H1 (cell line): ENCODE measurements around the gene GNAT1. TPM values are rescaled to one million over a fixed set of nuclear protein-coding genes. Genes with fewer than 3 reads are reported as not detected.
A peak's percentile ranks its signal among the peaks of the same experiment; 100 is the strongest.
"Not testable (repeated sequence)": the region's sequence is repeated elsewhere in the genome, so short reads cannot be mapped to it uniquely, and the experiment has no call there.

Experiments used
- CTCF ChIA-PET: fragments of 300-600 bp; sonication (Branson Sonifier 250); formaldehyde crosslinking; loops from one replicate; lab custom pipeline; 2021; ENCODE audit not compliant: partially characterized antibody; lab: Charles Lee
- POLR2A ChIA-PET: fragments of 300-600 bp; sonication (Branson Sonifier 250); formaldehyde crosslinking; loops from one replicate; lab custom pipeline; 2021; ENCODE audit warnings: inconsistent platforms; ENCODE audit not compliant: partially characterized antibody; lab: Charles Lee
- DNase-seq, 2 experiments: peaks; one replicate each; pipeline versions ENCODE4 v3.0.0 to v3.0.0-alpha.2; 2010 to 2022; ENCODE audit warnings: low spot score in 2 of 2, low read depth in 1 of 2, mixed read lengths in 1 of 2
- FAIRE-seq: peaks from 2 replicates; lab custom pipeline; 2011; peaks lifted over from hg19 to GRCh38; lab: Jason Lieb, UNC
- H2AFZ ChIP-seq: 2 replicates; pipeline ENCODE4 v1.8.1; 2012; ENCODE audit warnings: low read length, inconsistent platforms
- H2AK5ac ChIP-seq: 2 replicates; pipeline ENCODE4 v1.6.1; 2013; ENCODE audit warnings: low read depth, low read length
- H2BK120ac ChIP-seq: replicated peaks from 2 replicates; pipeline ENCODE3; 2013; ENCODE audit warnings: low read depth, low read length, inconsistent platforms
- H2BK12ac ChIP-seq: 2 replicates; pipeline ENCODE4 v1.6.1; 2013; ENCODE audit warnings: low read depth, low read length
- H2BK15ac ChIP-seq: 2 replicates; pipeline ENCODE4 v1.6.1; 2013; ENCODE audit warnings: low read length
- H2BK20ac ChIP-seq: 2 replicates; pipeline ENCODE4 v1.6.1; 2013; ENCODE audit warnings: low read length
- H2BK5ac ChIP-seq: 2 replicates; pipeline ENCODE4 v1.6.1; 2013; ENCODE audit warnings: low read depth, low read length
- H3K14ac ChIP-seq: 2 replicates; pipeline ENCODE4 v1.6.1; 2013; ENCODE audit warnings: inconsistent platforms; ENCODE audit not compliant: insufficient read length
- H3K18ac ChIP-seq: 2 replicates; pipeline ENCODE4 v1.6.1; 2013; ENCODE audit warnings: low read length; ENCODE audit errors: extremely low read depth
- H3K23ac ChIP-seq: 2 replicates; pipeline ENCODE4 v1.6.1; 2013; ENCODE audit warnings: inconsistent platforms; ENCODE audit not compliant: insufficient read length
- H3K23me2 ChIP-seq: 2 replicates; pipeline ENCODE4 v1.6.1; 2013; ENCODE audit warnings: low read depth, low read length
- H3K27ac ChIP-seq: 2 replicates; pipeline ENCODE4 v1.6.1; 2011; ENCODE audit warnings: low read depth, low read length, inconsistent platforms
- H3K27me3 ChIP-seq, 4 experiments: replicated peaks in 1 of 4; 1 replicate in 1 of 4; 2 replicates in 3 of 4; pipeline versions ENCODE4 v1.6.1 to v1.8.1; 2011 to 2013; ENCODE audit warnings: low read length in 3 of 4, mild to moderate bottlenecking in 3 of 4, inconsistent platforms in 2 of 4, mixed read lengths in 2 of 4, moderate library complexity in 1 of 4; ENCODE audit not compliant: control insufficient read depth in 3 of 4, insufficient read depth in 3 of 4; ENCODE audit errors: extremely low read depth in 1 of 4
- H3K36me3 ChIP-seq, 4 experiments: 2 replicates each; pipeline versions ENCODE4 v1.6.1 to v1.8.1; 2011 to 2013; ENCODE audit warnings: mild to moderate bottlenecking in 4 of 4, low read length in 3 of 4, moderate library complexity in 2 of 4, control low read depth in 1 of 4, inconsistent platforms in 1 of 4; ENCODE audit not compliant: insufficient read depth in 4 of 4, control insufficient read depth in 2 of 4
- H3K4ac ChIP-seq: replicated peaks from 2 replicates; pipeline ENCODE3; 2013; ENCODE audit warnings: low read length, low read depth, mixed read lengths, inconsistent platforms; ENCODE audit not compliant: insufficient read length
- H3K4me1 ChIP-seq, 4 experiments: replicated peaks in 1 of 4; 1 replicate in 1 of 4; 2 replicates in 3 of 4; pipeline versions ENCODE4 v1.6.1 to v1.8.1; 2011 to 2013; ENCODE audit warnings: low read length in 3 of 4, inconsistent platforms in 2 of 4, mixed read lengths in 1 of 4; ENCODE audit not compliant: insufficient read depth in 4 of 4, control insufficient read depth in 3 of 4
- H3K4me2 ChIP-seq, 2 experiments: 2 replicates each; pipeline versions ENCODE4 v1.6.1 to v1.8.1; 2011 to 2013; ENCODE audit warnings: low read depth in 2 of 2, low read length in 2 of 2, control low read depth in 1 of 2, inconsistent platforms in 1 of 2, mild to moderate bottlenecking in 1 of 2; ENCODE audit not compliant: insufficient read depth in 1 of 2
- H3K4me3 ChIP-seq, 4 experiments: fragments of 200-600, 300-600 bp in 1 of 4; sonication (generic), shearing (Covaris generic), sonication (Bioruptor Twin) in 1 of 4; 2 replicates each; pipeline versions ENCODE4 v1.5.1 to v1.8.1; 2011 to 2016; ENCODE audit warnings: low read length in 4 of 4, low read depth in 3 of 4, control low read depth in 2 of 4, inconsistent platforms in 2 of 4, mild to moderate bottlenecking in 2 of 4, mixed read lengths in 1 of 4, moderate library complexity in 1 of 4; ENCODE audit not compliant: insufficient read depth in 2 of 4; ENCODE audit errors: extremely low read depth in 1 of 4
- H3K56ac ChIP-seq: replicated peaks from 2 replicates; pipeline ENCODE3; 2013; ENCODE audit warnings: low read depth, mild to moderate bottlenecking, mixed read lengths, low read length, inconsistent platforms; ENCODE audit not compliant: insufficient read length
- H3K79me1 ChIP-seq: 2 replicates; pipeline ENCODE4 v1.6.1; 2013; ENCODE audit warnings: low read depth, low read length, control low read depth
- H3K79me2 ChIP-seq, 2 experiments: 2 replicates each; pipeline versions ENCODE4 v1.6.1 to v1.8.1; 2012 to 2013; ENCODE audit warnings: low read length in 2 of 2, mild to moderate bottlenecking in 2 of 2, inconsistent platforms in 1 of 2; ENCODE audit not compliant: insufficient read depth in 2 of 2, control insufficient read depth in 1 of 2
- H3K9ac ChIP-seq, 4 experiments: replicated peaks in 1 of 4; 1 replicate in 1 of 4; 2 replicates in 3 of 4; pipeline versions ENCODE4 v1.6.1 to v1.8.1; 2011 to 2013; ENCODE audit warnings: low read depth in 3 of 4, low read length in 3 of 4, control low read depth in 2 of 4, mild to moderate bottlenecking in 2 of 4, moderate library complexity in 2 of 4, inconsistent platforms in 1 of 4; ENCODE audit errors: extremely low read depth in 1 of 4
- H3K9me3 ChIP-seq, 2 experiments: 2 replicates each; pipeline versions ENCODE4 v1.6.1 to v1.8.1; 2012 to 2013; ENCODE audit warnings: mild to moderate bottlenecking in 2 of 2, moderate library complexity in 2 of 2, control low read depth in 1 of 2, inconsistent platforms in 1 of 2, low read depth in 1 of 2, low read length in 1 of 2, mixed read lengths in 1 of 2; ENCODE audit not compliant: insufficient read depth in 2 of 2
- H4K20me1 ChIP-seq, 2 experiments: replicated peaks in 1 of 2; 2 replicates each; pipeline versions ENCODE3 to v1.8.1; 2011 to 2013; ENCODE audit warnings: inconsistent platforms in 2 of 2, low read length in 2 of 2, mild to moderate bottlenecking in 1 of 2; ENCODE audit not compliant: insufficient read depth in 2 of 2, control insufficient read depth in 1 of 2
- H4K5ac ChIP-seq: 2 replicates; pipeline ENCODE4 v1.6.1; 2013; ENCODE audit warnings: low read length, low read depth, mixed read lengths, inconsistent platforms; ENCODE audit not compliant: insufficient read length
- H4K8ac ChIP-seq: 2 replicates; pipeline ENCODE4 v1.8.0; 2013; ENCODE audit warnings: mild to moderate bottlenecking, moderate library complexity, low read length, inconsistent platforms; ENCODE audit not compliant: insufficient read depth; ENCODE audit errors: extremely low read depth
- H4K91ac ChIP-seq: replicated peaks from 2 replicates; pipeline ENCODE3; 2013; ENCODE audit warnings: low read length, mixed read lengths, inconsistent platforms; ENCODE audit not compliant: insufficient read length
- whole genome bisulfite sequencing, 2 experiments: shearing (Covaris generic) in 1 of 2; methylation state at CpG; one replicate each; pipeline versions ENCODE4 v1.1.6 to v1.1.7; 2013 to 2015; ENCODE audit warnings: low lambda C conversion rate in 2 of 2, mixed read lengths in 2 of 2, inconsistent platforms in 1 of 2, low coverage in 1 of 2, missing lambda C conversion rate in 1 of 2; ENCODE audit not compliant: insufficient replicate concordance in 2 of 2, insufficient coverage in 1 of 2, insufficient read length in 1 of 2; ENCODE audit errors: extremely low coverage in 1 of 2, missing lambda C conversion rate in 1 of 2; 5-methylcytosine and 5-hydroxymethylcytosine counted together
- polyA plus RNA-seq, 7 experiments: library from polyadenylated mRNA; depleted of rRNA in 3 of 7; stranded (reverse) in 5 of 7; unstranded in 2 of 7; fragments of >200 nt in 5 of 7; fragments of 200-250 nt in 2 of 7; gene quantifications; 1 replicate in 5 of 7; 2 replicates in 1 of 7; 4 replicates in 1 of 7; pipeline versions ENCODE4 v1.2.1 to v1.2.3, GENCODE V29; 2011 to 2013; ENCODE audit warnings: missing spikeins in 2 of 7, mixed read lengths in 2 of 7
- total RNA-seq: library from RNA; stranded (reverse); fragmentation: NEBNext Ultra II Directional; extraction: Animal tissue kit (Norgen Biotek cat#: 25700); gene quantifications from 2 replicates; pipeline ENCODE4 v1.2.1, GENCODE V29; 2021

Gene GNAT1
- total and polyA plus RNA-seq, 2 of the 8 experiments (the other 6 are each of a cell fraction or from before 2014, with no cell fraction given), result 0.08 TPM; not detected in 1

DNA sequence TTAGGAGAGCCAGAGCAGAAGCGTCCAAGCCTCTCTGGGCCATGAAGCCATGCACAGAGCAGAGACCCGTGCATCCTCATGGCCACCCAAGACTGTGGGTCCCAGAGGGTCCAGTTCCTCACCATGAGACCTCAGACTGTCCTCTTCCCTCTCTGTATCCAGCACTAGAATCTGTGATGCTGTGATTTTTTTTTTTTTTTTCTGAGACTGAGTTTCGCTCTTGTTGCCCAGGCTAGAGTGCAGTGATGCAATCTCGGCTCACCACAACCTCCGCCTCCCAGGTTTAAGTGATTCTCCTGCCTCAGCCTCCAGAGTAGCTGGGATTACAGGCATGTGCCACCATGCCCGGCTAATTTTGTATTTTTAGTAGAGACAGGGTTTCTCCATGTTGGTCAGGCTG is 53.4 kb downstream of the GNAT1 start:
- H3K4me3 ChIP-seq, H2BK120ac ChIP-seq, H3K4me2 ChIP-seq, H2AFZ ChIP-seq, H4K91ac ChIP-seq, H3K23me2 ChIP-seq, H3K23ac ChIP-seq, H3K9ac ChIP-seq, H4K5ac ChIP-seq, FAIRE-seq, H3K14ac ChIP-seq, H3K36me3 ChIP-seq, DNase-seq, H3K56ac ChIP-seq, H3K9me3 ChIP-seq, H3K27me3 ChIP-seq: not testable (repeated sequence)
- Histone ChIP-seq H4K8ac (peak overlapping the region; percentile 45), H3K27ac (0 out of 2 replicates have a peak overlapping the region, but pooled peaks have one; percentile 54), H2BK20ac (0 out of 2 replicates have a peak overlapping the region, but pooled peaks have one; percentile 18), H4K20me1 (peaks cover 15 to 36% of the 10 kb centered on the region in 2 experiments), H2BK15ac (peak overlapping the region; percentile 97; the same call in 1 of the 2 replicates), H3K4me1 (peaks cover 5 to 57% (median 49%) of the 10 kb centered on the region in 4 experiments), H3K4ac (peak overlapping the region; percentile 70), H2AK5ac (0 out of 2 replicates have a peak overlapping the region, but pooled peaks have one; percentile 85), H2BK12ac (peak overlapping the region; percentile 90; the same call in 1 of the 2 replicates), H3K18ac (peak overlapping the region; percentile 9; the same call in 1 of the 2 replicates), H3K79me1 (peaks cover 28% of the 10 kb centered on the region), H3K79me2 (peaks cover 26 to 91% of the 10 kb centered on the region in 2 experiments), H2BK5ac (peak overlapping the region; percentile 88)
- ChIA-PET POLR2A (interaction anchor here (0.7 to 3.4 kb wide), 4 partner anchors 15 to 1926 kb away, joined by 3 to 14 read pairs (median 4); no protein-coding TSS in a partner anchor), CTCF (interaction anchor here (0.9 to 53.5 kb wide), 5 partner anchors 14 to 124 kb away, joined by 3 to 2149 read pairs (median 121); partner anchors contain the start of genes GNAI2, GNAT1, LSMEM2 and SEMA3B)
- WGBS, 2 experiments, result 86% methylated on average over 3 of the region's 6 CpGs; no CpG with 5 or more reads in 1 of the 2 experiments
